CD14-positive monocyte (primary cell): ENCODE measurements around the gene SLC10A6. TPM values are rescaled to one million over a fixed set of nuclear protein-coding genes. Genes with fewer than 3 reads are reported as not detected.

Experiments used
- DNase-seq, 3 donors: peaks; one replicate each; pipeline ENCODE4 v3.0.0-alpha.2; 2011 to 2022
- H2AFZ ChIP-seq: 2 replicates; pipeline ENCODE4 v1.6.0; 2012; ENCODE audit warnings: mild to moderate bottlenecking, low read depth, low read length, inconsistent platforms; ENCODE audit not compliant: insufficient read depth, poor library complexity, severe bottlenecking
- H3K27ac ChIP-seq, 2 donors: 1 replicate in 1 of 2; 2 replicates in 1 of 2; pipeline ENCODE4 v1.5.1; 2012 to 2013; ENCODE audit warnings: low read length in 2 of 2, control low read depth in 1 of 2, inconsistent platforms in 1 of 2, low read depth in 1 of 2, mild to moderate bottlenecking in 1 of 2
- H3K27me3 ChIP-seq, 2 donors: one replicate each; pipeline versions ENCODE4 v1.6.0 to v1.6.1; 2011 to 2013; ENCODE audit warnings: low read length in 2 of 2; ENCODE audit not compliant: control insufficient read depth in 2 of 2, insufficient read depth in 2 of 2
- H3K36me3 ChIP-seq, 2 donors: replicated peaks in 1 of 2; 1 replicate in 1 of 2; 2 replicates in 1 of 2; pipeline versions ENCODE4 v1.5.1 to v1.6.1; 2012 to 2013; ENCODE audit warnings: low read length in 2 of 2, control low read depth in 1 of 2, inconsistent platforms in 1 of 2, mild to moderate bottlenecking in 1 of 2; ENCODE audit not compliant: insufficient read depth in 2 of 2, control insufficient read depth in 1 of 2
- H3K4me1 ChIP-seq, 2 donors: 1 replicate in 1 of 2; 2 replicates in 1 of 2; pipeline versions ENCODE4 v1.5.1 to v1.6.1; 2012 to 2013; ENCODE audit warnings: low read length in 2 of 2, control low read depth in 1 of 2, inconsistent platforms in 1 of 2, mild to moderate bottlenecking in 1 of 2, moderate library complexity in 1 of 2; ENCODE audit not compliant: insufficient read depth in 2 of 2, control insufficient read depth in 1 of 2
- H3K4me2 ChIP-seq: replicated peaks from 2 replicates; pipeline ENCODE3; 2012; ENCODE audit warnings: low read length, moderate library complexity, mild to moderate bottlenecking; ENCODE audit not compliant: poor library complexity, severe bottlenecking; ENCODE audit errors: extremely low read depth
- H3K4me3 ChIP-seq, 3 experiments: fragments of 200-600 bp in 1 of 3; sonication (generic) in 1 of 3; replicated peaks in 1 of 3; 1 replicate in 2 of 3; 2 replicates in 1 of 3; pipeline ENCODE4 v1.5.1; 2011 to 2013; ENCODE audit warnings: low read length in 3 of 3, mild to moderate bottlenecking in 3 of 3, control low read depth in 2 of 3, low read depth in 2 of 3, inconsistent platforms in 1 of 3, moderate library complexity in 1 of 3
- H3K79me2 ChIP-seq: 2 replicates; pipeline ENCODE4 v1.6.0; 2012; ENCODE audit warnings: mild to moderate bottlenecking, control low read depth, inconsistent platforms, low read length, moderate library complexity; ENCODE audit not compliant: insufficient read depth
- H3K9ac ChIP-seq: 2 replicates; pipeline ENCODE4 v1.6.0; 2017; ENCODE audit warnings: low read length, mild to moderate bottlenecking; ENCODE audit not compliant: insufficient read depth, poor library complexity, severe bottlenecking
- H3K9me3 ChIP-seq, 2 donors: replicated peaks in 1 of 2; 1 replicate in 1 of 2; 2 replicates in 1 of 2; pipeline versions ENCODE4 v1.5.1 to v1.6.1; 2012 to 2013; ENCODE audit warnings: low read length in 2 of 2, control low read depth in 1 of 2; ENCODE audit not compliant: control insufficient read depth in 1 of 2, insufficient read depth in 1 of 2
- H4K20me1 ChIP-seq: 2 replicates; pipeline ENCODE4 v1.6.0; 2012; ENCODE audit warnings: mild to moderate bottlenecking, low read length, control low read depth, moderate library complexity; ENCODE audit not compliant: insufficient read depth
- H3K27ac Mint-ChIP-seq, 7 donors: one replicate each; pipeline ENCODE4 v1.8.0; 2020; ENCODE audit warnings: mild to moderate bottlenecking in 7 of 7, mixed read lengths in 7 of 7, moderate library complexity in 6 of 7, inconsistent platforms in 2 of 7
- H3K27me3 Mint-ChIP-seq, 3 donors: one replicate each; pipeline ENCODE4 v1.8.0; 2021 to 2022; ENCODE audit warnings: low read depth in 3 of 3, mild to moderate bottlenecking in 3 of 3, mixed read lengths in 3 of 3, moderate library complexity in 3 of 3, inconsistent platforms in 1 of 3
- H3K36me3 Mint-ChIP-seq, 2 donors: one replicate each; pipeline ENCODE4 v1.8.0; 2020; ENCODE audit warnings: mixed read lengths in 2 of 2, inconsistent platforms in 1 of 2, mild to moderate bottlenecking in 1 of 2
- H3K4me1 Mint-ChIP-seq: one replicate; pipeline ENCODE4 v1.8.0; 2020; ENCODE audit warnings: mild to moderate bottlenecking, mixed read lengths
- H3K4me3 Mint-ChIP-seq, 2 donors: one replicate each; pipeline ENCODE4 v1.8.0; 2020; ENCODE audit warnings: mild to moderate bottlenecking in 2 of 2, mixed read lengths in 2 of 2, moderate library complexity in 1 of 2
- H3K9me3 Mint-ChIP-seq, 7 donors: one replicate each; pipeline ENCODE4 v1.8.0; 2020 to 2022; ENCODE audit warnings: mixed read lengths in 7 of 7, mild to moderate bottlenecking in 6 of 7, moderate library complexity in 6 of 7, inconsistent platforms in 2 of 7
- CTCF ChIP-seq: fragments of 200-600 bp; IDR thresholded peaks from one replicate; pipeline ENCODE4 v1.8.0; 2022; ENCODE audit warnings: antibody characterized with exemption, mild to moderate bottlenecking
- WGBS: methylation state at CpG from one replicate; pipeline ENCODE4 v1.1.5; 2013; ENCODE audit warnings: missing lambda C conversion rate; ENCODE audit not compliant: insufficient coverage; 5-methylcytosine and 5-hydroxymethylcytosine counted together
- intact Hi-C, 2 donors: fragments of 100-400 bp; cut with micrococcal nuclease; formaldehyde crosslinking; loops; one replicate each; pipeline versions ENCODE4 v1.15.0 to v1.15.1; 2023
- polyA plus RNA-seq, 3 donors: library from polyadenylated mRNA; depleted of rRNA in 1 of 3; unstranded in 2 of 3; stranded (reverse) in 1 of 3; fragments of 300-500 nt in 2 of 3; fragments of >200 nt in 1 of 3; fragmentation: Illumina TruSeq in 2 of 3; gene quantifications; 1 replicate in 2 of 3; 2 replicates in 1 of 3; pipeline ENCODE4 v1.2.3, GENCODE V29; 2012 to 2021

The SLC10A6 gene
- polyA plus RNA-seq, 3 donors = 0.08 TPM; not detected in 2

- peak overlapping the region; percentile 96 for H3K4me2 ChIP-seq
- H3K27me3 ChIP-seq = peaks cover 8 to 22% of the 10 kb centered on the region in 2 donors
- H3K4me3 Mint-ChIP-seq = peak overlapping the region; percentile 83 to 94
- no peak overlapping the region for H3K27ac ChIP-seq
- intact Hi-C loops = loop anchor here in 1 of 2 donors (2.0 kb wide), 1 partner anchor 14 kb away; no protein-coding TSS in a partner anchor
- H3K9me3 Mint-ChIP-seq = peaks cover 0 to 2% (median 0%) of the 10 kb centered on the region in 7 donors
- H3K4me1 ChIP-seq = peaks cover 11 to 25% of the 10 kb centered on the region in 2 donors
- peaks cover 0 to 4% of the 10 kb centered on the region in 2 donors for H3K36me3 Mint-ChIP-seq
- no peaks in the 10 kb centered on the region for H4K20me1 ChIP-seq
- H3K4me1 Mint-ChIP-seq = peaks cover 13% of the 10 kb centered on the region
- 0% methylated on average over 6 of the region's 13 CpGs for WGBS
- peak overlapping the region in 2 of 7 donors; percentile 30 to 80 for H3K27ac Mint-ChIP-seq
- H2AFZ ChIP-seq = peak overlapping the region; percentile 85
- no peaks in the 10 kb centered on the region for H3K79me2 ChIP-seq
- H3K9me3 ChIP-seq = no peaks in the 10 kb centered on the region
- no peak for TF ChIP-seq CTCF
- H3K36me3 ChIP-seq = no peaks in the 10 kb centered on the region
- H3K9ac ChIP-seq = peak overlapping the region; percentile 55
- no peak for DNase-seq
- H3K27me3 Mint-ChIP-seq = peaks cover 25 to 29% (median 29%) of the 10 kb centered on the region in 3 donors
- H3K4me3 ChIP-seq = peak overlapping the region; percentile 31 to 81 (median 54)
Observed at GRCh38 chr4:86892636-86892960, 43.4 kb upstream of the SLC10A6 start.

GRCh38 chr4:86891762-86892635, 42.8 kb upstream of the SLC10A6 start, which contains the start of gene C4orf36:
C4orf36 (minus strand) TSS chr4:86892422; CDS start chr4:86891520, 902 bp downstream.
- Histone ChIP-seq H3K27ac (no peak within 1 kb of the TSS), H3K79me2 (no peaks in the 10 kb centered on the region), H3K4me2 (peak within 1 kb of the TSS; percentile 96), H4K20me1 (no peaks in the 10 kb centered on the region), H3K4me1 (peaks cover 11 to 25% of the 10 kb centered on the region in 2 donors), H3K9ac (peak within 1 kb of the TSS; percentile 55), H2AFZ (peak within 1 kb of the TSS; percentile 85), H3K4me3 (peak within 1 kb of the TSS; percentile 46 to 81 (median 54)), H3K27me3 (peaks cover 8 to 22% of the 10 kb centered on the region in 2 donors), H3K36me3 (no peaks in the 10 kb centered on the region), H3K9me3 (no peaks in the 10 kb centered on the region)
- Mint-ChIP-seq H3K4me3 (peak within 1 kb of the TSS; percentile 83 to 94), H3K9me3 (peaks cover 0 to 2% (median 0%) of the 10 kb centered on the region in 7 donors), H3K4me1 (peaks cover 13% of the 10 kb centered on the region), H3K27ac (peak within 1 kb of the TSS in 2 of 7 donors; percentile 30 to 80), H3K27me3 (peaks cover 25 to 29% (median 26%) of the 10 kb centered on the region in 3 donors), H3K36me3 (peaks cover 0 to 6% of the 10 kb centered on the region in 2 donors)
- no peak for TF ChIP-seq CTCF
- under 1% methylated on average over 82 of the region's 84 CpGs for WGBS
- intact Hi-C loops = loop anchor here in 1 of 2 donors (2.0 kb wide), 1 partner anchor 15 kb away; no protein-coding TSS in a partner anchor
- peak in 2 of 3 donors; percentile 4 to 17 for DNase-seq
